ENCODE results near the gene LAS1L. TPM values are rescaled to one million over a fixed set of nuclear protein-coding genes. Genes with fewer than 3 reads are reported as not detected.
"Not testable (repeated sequence)": the region's sequence is repeated elsewhere in the genome, so short reads cannot be mapped to it uniquely, and the experiment has no call there.

Gene LAS1L
- total RNA-seq, 1 donor from 2014 or later: 13.5 TPM

DNA sequence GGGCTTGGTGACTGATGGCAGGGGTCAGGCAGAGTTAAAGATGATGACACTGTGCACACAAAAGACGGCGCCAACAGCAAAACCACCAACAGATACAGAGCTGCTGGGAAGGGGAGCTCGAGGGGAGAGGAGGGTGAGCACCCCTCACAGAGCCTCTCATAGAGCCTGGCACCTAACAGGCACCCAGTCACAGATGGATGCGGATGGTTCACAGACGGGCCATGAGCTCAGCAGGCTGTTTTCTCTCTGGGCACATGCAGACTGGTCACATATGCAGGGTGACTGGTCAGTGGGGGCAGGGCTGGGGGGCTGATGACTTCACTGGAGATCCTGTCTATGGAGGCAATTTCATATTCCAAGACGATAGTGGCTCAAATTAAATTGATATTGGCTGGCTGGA, 15.1 kb downstream of the LAS1L start:
- not testable (repeated sequence) for FAIRE-seq; DNase-seq (ENCODE audit: low spot score in 2 of 2)

GRCh38 chrX:65518980-65519379, 15.6 kb downstream of the LAS1L start:
- FAIRE-seq: not testable (repeated sequence)

GRCh38 chrX:65517923-65518322, 16.7 kb downstream of the LAS1L start:
- no peak for FAIRE-seq

More at GRCh38 chrX:65518980-65519379, 15.6 kb downstream of the LAS1L start:
- not testable (repeated sequence) for DNase-seq (ENCODE audit: low spot score in 2 of 2)

DNA sequence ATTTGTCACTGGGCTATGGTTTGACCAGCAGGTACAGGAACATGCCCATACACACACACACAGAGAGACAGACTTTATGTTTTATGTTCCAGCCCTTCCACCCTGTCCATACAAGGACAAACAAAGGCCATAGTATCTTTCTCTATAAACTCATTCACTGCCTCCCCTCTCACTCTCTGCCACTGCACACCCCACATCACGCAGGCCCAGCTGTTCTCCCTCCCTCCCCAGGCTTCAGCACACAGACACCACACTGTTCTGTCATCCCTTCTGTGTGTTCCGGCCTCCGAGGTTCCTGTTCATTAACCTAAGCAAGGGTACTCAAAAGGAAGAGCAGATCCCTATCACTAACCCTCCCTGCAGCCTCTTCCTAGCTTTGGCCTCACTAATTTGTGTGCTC, 17.8 kb downstream of the LAS1L start:
- no peak for FAIRE-seq
- DNase-seq (ENCODE audit: low spot score in 2 of 2): no peak

More at GRCh38 chrX:65517923-65518322, 16.7 kb downstream of the LAS1L start:
- DNase-seq (ENCODE audit: low spot score in 2 of 2): no peak

DNA sequence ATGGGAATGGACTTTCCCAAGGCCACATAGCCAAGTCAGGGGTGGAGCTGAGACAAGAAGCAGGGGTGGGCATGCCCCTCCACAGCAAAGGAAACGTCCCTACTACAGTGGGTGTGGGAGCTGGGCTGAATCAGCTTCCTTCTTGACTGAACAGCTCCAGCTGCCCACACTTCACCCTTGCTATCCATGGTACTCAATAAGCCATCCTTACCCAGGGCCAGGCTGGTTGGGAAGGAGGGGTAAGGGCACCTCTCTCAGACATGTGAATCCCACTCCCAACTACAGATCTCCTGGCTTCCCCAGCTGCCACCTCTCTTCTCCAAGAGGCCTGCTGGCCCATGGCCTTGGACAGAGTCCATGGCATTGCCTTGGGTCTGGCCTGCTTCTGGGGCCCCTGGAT, 21.0 kb downstream of the LAS1L start:
- no peak for DNase-seq (ENCODE audit: low spot score in 2 of 2)
- FAIRE-seq: no peak

DNA sequence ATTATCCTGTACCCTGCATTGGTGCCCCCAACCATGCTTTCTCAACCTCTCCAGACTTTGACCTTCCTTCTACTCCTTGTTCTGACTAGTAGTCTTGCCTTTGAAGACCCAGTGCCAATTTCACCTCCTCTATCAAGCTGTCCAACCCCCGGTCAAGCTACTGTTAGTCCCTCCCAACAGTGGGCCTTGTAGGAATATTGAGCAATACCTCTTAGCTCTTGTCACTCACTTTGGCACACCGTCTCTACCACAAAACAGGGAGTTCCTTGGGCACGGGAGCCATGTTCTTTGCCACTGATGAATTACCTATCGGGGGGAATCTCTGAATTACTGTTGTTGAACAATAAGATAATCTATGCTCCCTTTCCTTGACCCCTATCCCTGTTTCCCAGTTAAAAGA, 25.2 kb downstream of the LAS1L start:
- DNase-seq (ENCODE audit: low spot score in 2 of 2) (no peak), FAIRE-seq (no peak)

- DNase-seq (ENCODE audit: low spot score in 2 of 2): no peak
- FAIRE-seq: no peak
These were observed 25.7 kb downstream of the LAS1L start for GRCh38 chrX:65508851-65509250.

- DNase-seq (ENCODE audit: low spot score in 2 of 2) (no peak), FAIRE-seq (no peak)
These were observed 32.0 kb downstream of the LAS1L start for GRCh38 chrX:65502618-65503017.

GRCh38 chrX:65493431-65493830, 41.2 kb downstream of the LAS1L start:
- FAIRE-seq: no peak
- no peak for DNase-seq (ENCODE audit: low spot score in 2 of 2)

DNA sequence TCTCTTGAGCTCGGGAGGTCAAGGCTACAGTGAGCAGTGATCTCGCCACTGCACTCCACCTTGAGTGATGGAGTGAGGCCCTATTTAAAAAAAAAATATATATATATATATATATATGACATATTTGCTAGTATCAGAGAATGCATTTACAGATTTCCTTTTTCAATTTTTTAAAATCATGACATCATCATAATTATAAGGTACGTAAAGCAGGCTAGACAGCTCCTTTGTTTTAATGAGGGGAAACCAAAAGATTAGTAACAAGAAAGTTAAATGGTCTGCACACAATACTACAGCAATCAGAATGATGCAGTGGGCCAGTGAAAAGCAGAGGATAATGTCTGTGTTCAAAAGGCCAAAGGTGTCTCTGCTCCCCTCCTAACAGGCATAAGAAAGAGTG, 43.0 kb downstream of the LAS1L start:
- DNase-seq (ENCODE audit: low spot score in 2 of 2): no peak
- FAIRE-seq: no peak

DNA sequence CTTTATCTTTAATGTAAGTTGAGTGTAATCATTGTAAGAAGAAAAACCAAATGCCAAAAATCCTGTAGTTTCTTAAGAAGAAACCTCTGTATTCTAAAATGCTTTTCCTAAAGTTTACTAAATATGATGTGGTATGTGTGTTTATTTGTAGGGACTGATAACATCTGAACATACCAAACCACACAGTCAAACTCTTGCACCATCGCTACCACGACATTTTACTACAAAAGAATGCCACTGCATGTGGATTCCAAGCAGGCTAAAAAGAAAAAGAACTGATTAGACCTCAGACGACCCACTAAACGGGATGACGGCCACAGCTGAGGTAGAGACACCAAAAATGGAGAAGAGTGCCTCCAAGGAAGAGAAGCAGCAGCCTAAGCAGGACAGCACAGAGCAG, 46.1 kb downstream of the LAS1L start:
- FAIRE-seq (no peak), DNase-seq (ENCODE audit: low spot score in 2 of 2) (no peak)

GRCh38 chrX:65480960-65481359, 53.6 kb downstream of the LAS1L start:
- no peak for DNase-seq (ENCODE audit: low spot score in 2 of 2)
- no peak for FAIRE-seq

- not testable (repeated sequence) for FAIRE-seq; DNase-seq (ENCODE audit: low spot score in 2 of 2)
These were observed 55.5 kb downstream of the LAS1L start for GRCh38 chrX:65479102-65479501.

DNA sequence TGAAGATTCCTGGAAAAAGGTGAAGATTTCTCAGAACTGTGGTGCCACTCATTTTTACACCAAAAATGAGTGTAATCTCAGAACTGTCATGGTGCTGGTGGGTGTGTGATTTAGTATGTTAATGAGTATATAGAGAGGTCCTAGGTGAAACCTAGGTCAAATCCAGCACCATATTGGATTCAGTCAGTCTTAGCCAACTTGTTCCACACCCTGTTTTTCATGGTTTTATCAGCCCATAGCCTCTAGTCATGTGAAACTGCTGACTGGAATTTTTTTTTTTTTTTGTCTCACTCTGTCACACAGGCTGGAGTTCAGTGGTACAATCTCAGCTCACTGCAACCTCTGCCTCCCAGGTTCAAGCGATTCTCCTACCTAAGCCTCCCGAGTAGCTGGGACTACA, 58.0 kb downstream of the LAS1L start:
- FAIRE-seq (no peak), DNase-seq (ENCODE audit: low spot score in 2 of 2) (no peak)

GRCh38 chrX:65463550-65463949, 71.0 kb downstream of the LAS1L start:
- no peak for FAIRE-seq
- DNase-seq (ENCODE audit: low spot score in 2 of 2): no peak

Other genes with a start within 250 kb of the LAS1L start
- 17.9 TPM for gene MSN, start 132.9 kb upstream of the LAS1L start, total RNA-seq